GM23338 (cell line): ENCODE data around the gene TAF11L3.

Source experiments
- CREB1 ChIP-seq: fragments of 250-450 bp; sonication (Bioruptor Pico); IDR thresholded peaks from 2 replicates; pipeline ENCODE4 v1.5.0; 2020; ENCODE audit warnings: low read depth, mild to moderate bottlenecking, moderate library complexity
- EZH2 ChIP-seq: fragments of 200-600 bp; sonication (generic); IDR thresholded peaks from one replicate; pipeline ENCODE4 v1.8.0; 2017; ENCODE audit warnings: antibody characterized with exemption, mild to moderate bottlenecking, low read depth; ENCODE audit not compliant: unreplicated experiment
- EZH2phosphoT487 ChIP-seq: fragments of 200-600 bp; sonication (generic); IDR thresholded peaks from one replicate; pipeline ENCODE4 v1.8.1; 2018; ENCODE audit warnings: antibody characterized with exemption; ENCODE audit not compliant: unreplicated experiment
- NANOG ChIP-seq: IDR thresholded peaks from 2 replicates; pipeline ENCODE4 v1.6.1; 2016; ENCODE audit warnings: antibody characterized with exemption, borderline replicate concordance
- POLR2AphosphoS5 ChIP-seq: IDR thresholded peaks from 2 replicates; pipeline ENCODE4 v1.6.1; 2016; ENCODE audit warnings: antibody characterized with exemption, low read depth
- ZNF114 ChIP-seq: fragments of 250-450 bp; sonication (Bioruptor Pico); IDR thresholded peaks from 2 replicates; pipeline ENCODE4 v1.5.0; 2020; ENCODE audit warnings: mild to moderate bottlenecking, moderate library complexity
- ZNF331 ChIP-seq: fragments of 250-450 bp; sonication (Bioruptor Pico); IDR thresholded peaks from 2 replicates; pipeline ENCODE4 v1.5.0; 2020; ENCODE audit warnings: low read depth, mild to moderate bottlenecking, moderate library complexity
- TF ChIP-seq, protein P1 (sequence below), 2 experiments: fragments of 200-600 bp in 1 of 2; sonication (generic) in 1 of 2; conservative IDR thresholded peaks; 2 replicates each; pipeline versions ENCODE4 v1.5.1 to v1.6.1; 2016 to 2017; ENCODE audit warnings: antibody characterized with exemption in 2 of 2, low read depth in 2 of 2, mild to moderate bottlenecking in 2 of 2, moderate library complexity in 1 of 2
- TF ChIP-seq, protein P2 (sequence below): IDR thresholded peaks from 2 replicates; pipeline ENCODE4 v1.6.1; 2016; ENCODE audit warnings: antibody characterized with exemption
- TF ChIP-seq, protein P3 (sequence below): IDR thresholded peaks from one replicate; pipeline ENCODE4 v1.6.1; 2018; ENCODE audit warnings: antibody characterized with exemption; ENCODE audit not compliant: unreplicated experiment

GRCh38 chr5:17497446-17497845, 20.7 kb upstream of the TAF11L3 start:
- TF ChIP-seq, protein P1, sequence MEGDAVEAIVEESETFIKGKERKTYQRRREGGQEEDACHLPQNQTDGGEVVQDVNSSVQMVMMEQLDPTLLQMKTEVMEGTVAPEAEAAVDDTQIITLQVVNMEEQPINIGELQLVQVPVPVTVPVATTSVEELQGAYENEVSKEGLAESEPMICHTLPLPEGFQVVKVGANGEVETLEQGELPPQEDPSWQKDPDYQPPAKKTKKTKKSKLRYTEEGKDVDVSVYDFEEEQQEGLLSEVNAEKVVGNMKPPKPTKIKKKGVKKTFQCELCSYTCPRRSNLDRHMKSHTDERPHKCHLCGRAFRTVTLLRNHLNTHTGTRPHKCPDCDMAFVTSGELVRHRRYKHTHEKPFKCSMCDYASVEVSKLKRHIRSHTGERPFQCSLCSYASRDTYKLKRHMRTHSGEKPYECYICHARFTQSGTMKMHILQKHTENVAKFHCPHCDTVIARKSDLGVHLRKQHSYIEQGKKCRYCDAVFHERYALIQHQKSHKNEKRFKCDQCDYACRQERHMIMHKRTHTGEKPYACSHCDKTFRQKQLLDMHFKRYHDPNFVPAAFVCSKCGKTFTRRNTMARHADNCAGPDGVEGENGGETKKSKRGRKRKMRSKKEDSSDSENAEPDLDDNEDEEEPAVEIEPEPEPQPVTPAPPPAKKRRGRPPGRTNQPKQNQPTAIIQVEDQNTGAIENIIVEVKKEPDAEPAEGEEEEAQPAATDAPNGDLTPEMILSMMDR (conservative IDR thresholded peaks at IDR 0.05; ENCODE audit: low read depth in 2 of 2) = no peak
- no peak for TF ChIP-seq ZNF331 (CRISPR knock-in tag)
- no peak for TF ChIP-seq EZH2phosphoT487
- no peak for TF ChIP-seq EZH2
- TF ChIP-seq, protein P2, sequence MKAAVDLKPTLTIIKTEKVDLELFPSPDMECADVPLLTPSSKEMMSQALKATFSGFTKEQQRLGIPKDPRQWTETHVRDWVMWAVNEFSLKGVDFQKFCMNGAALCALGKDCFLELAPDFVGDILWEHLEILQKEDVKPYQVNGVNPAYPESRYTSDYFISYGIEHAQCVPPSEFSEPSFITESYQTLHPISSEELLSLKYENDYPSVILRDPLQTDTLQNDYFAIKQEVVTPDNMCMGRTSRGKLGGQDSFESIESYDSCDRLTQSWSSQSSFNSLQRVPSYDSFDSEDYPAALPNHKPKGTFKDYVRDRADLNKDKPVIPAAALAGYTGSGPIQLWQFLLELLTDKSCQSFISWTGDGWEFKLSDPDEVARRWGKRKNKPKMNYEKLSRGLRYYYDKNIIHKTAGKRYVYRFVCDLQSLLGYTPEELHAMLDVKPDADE = no peak
- TF ChIP-seq, protein P3, sequence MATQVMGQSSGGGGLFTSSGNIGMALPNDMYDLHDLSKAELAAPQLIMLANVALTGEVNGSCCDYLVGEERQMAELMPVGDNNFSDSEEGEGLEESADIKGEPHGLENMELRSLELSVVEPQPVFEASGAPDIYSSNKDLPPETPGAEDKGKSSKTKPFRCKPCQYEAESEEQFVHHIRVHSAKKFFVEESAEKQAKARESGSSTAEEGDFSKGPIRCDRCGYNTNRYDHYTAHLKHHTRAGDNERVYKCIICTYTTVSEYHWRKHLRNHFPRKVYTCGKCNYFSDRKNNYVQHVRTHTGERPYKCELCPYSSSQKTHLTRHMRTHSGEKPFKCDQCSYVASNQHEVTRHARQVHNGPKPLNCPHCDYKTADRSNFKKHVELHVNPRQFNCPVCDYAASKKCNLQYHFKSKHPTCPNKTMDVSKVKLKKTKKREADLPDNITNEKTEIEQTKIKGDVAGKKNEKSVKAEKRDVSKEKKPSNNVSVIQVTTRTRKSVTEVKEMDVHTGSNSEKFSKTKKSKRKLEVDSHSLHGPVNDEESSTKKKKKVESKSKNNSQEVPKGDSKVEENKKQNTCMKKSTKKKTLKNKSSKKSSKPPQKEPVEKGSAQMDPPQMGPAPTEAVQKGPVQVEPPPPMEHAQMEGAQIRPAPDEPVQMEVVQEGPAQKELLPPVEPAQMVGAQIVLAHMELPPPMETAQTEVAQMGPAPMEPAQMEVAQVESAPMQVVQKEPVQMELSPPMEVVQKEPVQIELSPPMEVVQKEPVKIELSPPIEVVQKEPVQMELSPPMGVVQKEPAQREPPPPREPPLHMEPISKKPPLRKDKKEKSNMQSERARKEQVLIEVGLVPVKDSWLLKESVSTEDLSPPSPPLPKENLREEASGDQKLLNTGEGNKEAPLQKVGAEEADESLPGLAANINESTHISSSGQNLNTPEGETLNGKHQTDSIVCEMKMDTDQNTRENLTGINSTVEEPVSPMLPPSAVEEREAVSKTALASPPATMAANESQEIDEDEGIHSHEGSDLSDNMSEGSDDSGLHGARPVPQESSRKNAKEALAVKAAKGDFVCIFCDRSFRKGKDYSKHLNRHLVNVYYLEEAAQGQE = no peak
- no peak for TF ChIP-seq POLR2AphosphoS5
- no peak for TF ChIP-seq CREB1 (CRISPR knock-in tag)
- no peak for TF ChIP-seq NANOG
- TF ChIP-seq ZNF114 (CRISPR knock-in tag) = no peak
